ENCODE results near the gene FXYD4. TPM values are rescaled to one million over a fixed set of nuclear protein-coding genes. Genes with fewer than 3 reads are reported as not detected.

The FXYD4 gene
- polyA plus RNA-seq, 1 experiment, result not detected

- ChIA-PET CTCF (no interaction called here), POLR2A (no interaction called here)
- Histone ChIP-seq H3K4me3 (ENCODE audit: low read depth, low read length) (no peak overlapping the region), H3K27me3 (ENCODE audit: control insufficient read depth, insufficient read depth, low read length) (peaks cover 7% of the 10 kb centered on the region), H3K9me3 (ENCODE audit: control insufficient read depth, insufficient read depth, low read length) (no peaks in the 10 kb centered on the region), H3K27ac (ENCODE audit: low read depth, low read length) (no peak overlapping the region)
- TF ChIP-seq, protein P1, sequence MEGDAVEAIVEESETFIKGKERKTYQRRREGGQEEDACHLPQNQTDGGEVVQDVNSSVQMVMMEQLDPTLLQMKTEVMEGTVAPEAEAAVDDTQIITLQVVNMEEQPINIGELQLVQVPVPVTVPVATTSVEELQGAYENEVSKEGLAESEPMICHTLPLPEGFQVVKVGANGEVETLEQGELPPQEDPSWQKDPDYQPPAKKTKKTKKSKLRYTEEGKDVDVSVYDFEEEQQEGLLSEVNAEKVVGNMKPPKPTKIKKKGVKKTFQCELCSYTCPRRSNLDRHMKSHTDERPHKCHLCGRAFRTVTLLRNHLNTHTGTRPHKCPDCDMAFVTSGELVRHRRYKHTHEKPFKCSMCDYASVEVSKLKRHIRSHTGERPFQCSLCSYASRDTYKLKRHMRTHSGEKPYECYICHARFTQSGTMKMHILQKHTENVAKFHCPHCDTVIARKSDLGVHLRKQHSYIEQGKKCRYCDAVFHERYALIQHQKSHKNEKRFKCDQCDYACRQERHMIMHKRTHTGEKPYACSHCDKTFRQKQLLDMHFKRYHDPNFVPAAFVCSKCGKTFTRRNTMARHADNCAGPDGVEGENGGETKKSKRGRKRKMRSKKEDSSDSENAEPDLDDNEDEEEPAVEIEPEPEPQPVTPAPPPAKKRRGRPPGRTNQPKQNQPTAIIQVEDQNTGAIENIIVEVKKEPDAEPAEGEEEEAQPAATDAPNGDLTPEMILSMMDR (IDR thresholded peaks at IDR 0.05; ENCODE audit: low read depth, low read length), result no peak
- DNase-seq (ENCODE audit: low read depth, low spot score), result no peak
These were observed 27.4 kb upstream of the FXYD4 start for GRCh38 chr10:43344051-43344450.

DNA sequence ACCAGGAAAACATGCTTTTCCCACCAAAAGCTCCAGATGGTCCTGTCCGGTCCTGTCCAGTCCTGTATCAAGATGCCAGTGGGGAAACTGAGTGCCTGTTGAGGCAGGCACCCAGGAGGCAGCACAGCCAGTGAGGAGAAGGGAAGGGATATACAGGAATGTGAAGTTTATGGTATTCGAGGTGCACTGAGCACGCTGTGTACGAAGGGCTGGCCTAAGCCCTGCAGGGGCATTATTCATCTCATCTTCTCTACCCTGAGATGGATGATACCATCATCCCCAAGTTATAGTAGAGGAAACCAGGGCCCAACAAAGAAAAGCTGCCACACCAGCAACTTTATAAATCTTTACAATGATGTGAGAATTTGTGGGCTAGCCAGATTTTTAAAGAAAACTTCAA lies 23.4 kb upstream of the FXYD4 start:
- TF ChIP-seq, protein P1 (IDR thresholded peaks at IDR 0.05; ENCODE audit: low read depth, low read length), result no peak
- no peaks in the 10 kb centered on the region; the same call in 1 of the 2 replicates for H3K9me3 ChIP-seq (ENCODE audit: control insufficient read depth, insufficient read depth, low read length)
- H3K27me3 ChIP-seq (ENCODE audit: control insufficient read depth, insufficient read depth, low read length), result peaks cover 19% of the 10 kb centered on the region
- H3K27ac ChIP-seq (ENCODE audit: low read depth, low read length), result no peak overlapping the region
- DNase-seq (ENCODE audit: low read depth, low spot score), result no peak
- ChIA-PET CTCF (interaction anchor here (0.5 to 1.8 kb wide), 15 partner anchors 17 to 219 kb away, joined by 3 to 14 read pairs (median 3); no protein-coding TSS in a partner anchor), POLR2A (interaction anchor here (1.0 kb wide), 1 partner anchor 566 kb away, joined by 3 read pairs; the partner anchor contains the start of gene BMS1)
- H3K4me3 ChIP-seq (ENCODE audit: low read depth, low read length), result no peak overlapping the region

DNA sequence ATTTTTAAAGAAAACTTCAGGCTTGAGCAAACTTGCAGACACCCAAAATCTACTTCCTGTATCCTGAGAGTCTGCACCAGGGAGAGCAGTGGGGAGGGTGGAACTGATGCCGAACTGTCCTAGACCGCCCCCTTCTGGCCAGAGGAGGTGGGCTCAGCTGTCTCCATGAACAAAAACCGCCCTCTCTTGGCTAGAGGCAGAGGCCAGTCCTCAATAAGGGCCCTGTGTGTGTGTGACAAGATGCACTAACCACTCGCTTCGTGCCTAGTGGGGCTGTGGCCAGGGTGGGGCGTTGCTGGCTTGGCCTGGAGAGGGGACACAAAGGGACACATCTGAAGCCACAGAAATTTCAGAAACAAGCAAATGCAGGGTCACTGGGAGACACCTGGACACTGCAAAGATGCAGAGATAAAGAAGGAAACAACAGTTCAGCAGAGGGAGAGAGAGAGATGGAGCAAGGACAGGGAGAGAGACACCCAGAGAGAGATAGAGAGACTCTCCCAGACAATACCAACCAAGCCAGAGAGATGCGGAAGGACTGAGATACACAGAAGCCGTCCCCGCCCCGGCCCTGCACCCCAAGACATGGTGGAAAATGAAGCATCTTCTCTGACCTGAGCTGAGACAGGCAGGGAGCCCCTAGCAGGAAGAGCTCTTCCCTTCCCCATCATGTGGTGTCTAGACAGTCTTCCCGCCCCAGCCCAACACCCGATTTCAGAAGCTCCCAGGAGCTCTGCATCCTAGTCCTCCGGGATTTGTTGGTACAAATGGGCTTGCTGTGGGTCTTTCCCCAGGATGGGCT lies 22.7 kb upstream of the FXYD4 start:
- no peak overlapping the region for H3K4me3 ChIP-seq (ENCODE audit: low read depth, low read length)
- TF ChIP-seq, protein P1 (IDR thresholded peaks at IDR 0.05; ENCODE audit: low read depth, low read length), result peak; percentile 95
- CTCF ChIA-PET, result interaction anchor here (0.6 to 1.8 kb wide), 14 partner anchors 11 to 484 kb away, joined by 3 to 14 read pairs (median 4); no protein-coding TSS in a partner anchor
- POLR2A ChIA-PET, result interaction anchor here (1.0 kb wide), 1 partner anchor 566 kb away, joined by 3 read pairs; the partner anchor contains the start of gene BMS1
- H3K27me3 ChIP-seq (ENCODE audit: control insufficient read depth, insufficient read depth, low read length), result peaks cover 19% of the 10 kb centered on the region
- peak; percentile 37 for DNase-seq (ENCODE audit: low read depth, low spot score)
- H3K9me3 ChIP-seq (ENCODE audit: control insufficient read depth, insufficient read depth, low read length), result no peaks in the 10 kb centered on the region; the same call in 1 of the 2 replicates
- no peak overlapping the region for H3K27ac ChIP-seq (ENCODE audit: low read depth, low read length)

- CTCF ChIA-PET, result no interaction called here
- DNase-seq (ENCODE audit: low read depth, low spot score), result no peak
- Histone ChIP-seq H3K27ac (ENCODE audit: low read depth, low read length) (no peak overlapping the region), H3K9me3 (ENCODE audit: control insufficient read depth, insufficient read depth, low read length) (no peaks in the 10 kb centered on the region; the same call in 1 of the 2 replicates), H3K27me3 (ENCODE audit: control insufficient read depth, insufficient read depth, low read length) (peaks cover 19% of the 10 kb centered on the region), H3K4me3 (ENCODE audit: low read depth, low read length) (no peak overlapping the region)
- POLR2A ChIA-PET, result no interaction called here
- TF ChIP-seq, protein P1 (IDR thresholded peaks at IDR 0.05; ENCODE audit: low read depth, low read length), result no peak
These were observed 21.3 kb upstream of the FXYD4 start for GRCh38 chr10:43350156-43350555.

DNA sequence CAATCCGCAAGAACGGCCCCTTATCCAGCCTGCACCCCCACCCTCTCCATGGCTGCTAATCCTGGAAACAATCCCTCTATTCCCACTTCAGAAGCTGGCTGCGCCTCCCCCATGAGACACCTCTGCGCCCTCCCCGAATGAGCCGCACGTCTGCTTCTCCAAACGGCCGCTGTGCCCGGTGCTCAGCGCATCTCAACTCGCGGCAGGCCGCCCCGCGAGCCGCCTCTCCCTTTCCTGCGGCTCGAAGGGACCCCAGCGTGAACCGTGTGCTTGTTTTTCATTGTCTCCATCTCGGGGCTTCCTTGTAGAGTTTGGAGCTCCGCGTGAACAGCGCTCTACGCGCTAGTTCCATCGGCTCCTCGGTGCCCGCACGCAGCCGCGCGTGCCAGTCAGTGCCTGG lies 20.8 kb upstream of the FXYD4 start:
- H3K27ac ChIP-seq (ENCODE audit: low read depth, low read length), result no peak overlapping the region
- TF ChIP-seq, protein P1 (IDR thresholded peaks at IDR 0.05; ENCODE audit: low read depth, low read length), result no peak
- H3K4me3 ChIP-seq (ENCODE audit: low read depth, low read length), result no peak overlapping the region
- ChIA-PET CTCF (no interaction called here), POLR2A (no interaction called here)
- no peaks in the 10 kb centered on the region; the same call in 1 of the 2 replicates for H3K9me3 ChIP-seq (ENCODE audit: control insufficient read depth, insufficient read depth, low read length)
- peaks cover 19% of the 10 kb centered on the region for H3K27me3 ChIP-seq (ENCODE audit: control insufficient read depth, insufficient read depth, low read length)
- DNase-seq (ENCODE audit: low read depth, low spot score), result no peak

Measured in AG04450 (cell line).